OCI-LY7 (cell line): ENCODE results near the gene KLF16. TPM values are rescaled to one million over a fixed set of nuclear protein-coding genes. Genes with fewer than 3 reads are reported as not detected.

ENCODE experiments used
- BruUV-seq: library from RNA; stranded (reverse); fragments of 400-500 nt; replicated peaks from 2 replicates; lab custom pipeline; 2021; lab: Mats Ljungman, UMichigan
- CTCF ChIA-PET: fragments of 300-600 bp; sonication (Branson Sonifier 250); formaldehyde crosslinking; loops from one replicate; lab custom pipeline; 2022; ENCODE audit warnings: antibody characterized with exemption; ENCODE audit not compliant: unreplicated experiment; lab: Charles Lee
- POLR2A ChIA-PET: fragments of 300-600 bp; sonication (Branson Sonifier 250); formaldehyde crosslinking; loops from one replicate; lab custom pipeline; 2022; ENCODE audit warnings: antibody characterized with exemption; lab: Charles Lee
- DNase-seq: peaks from one replicate; pipeline ENCODE4 v3.0.0-alpha.2; 2015; ENCODE audit warnings: low spot score
- H2AFZ ChIP-seq: fragments of 200-600 bp; sonication (generic), shearing (Covaris generic); 2 replicates; pipeline ENCODE4 v1.6.1; 2014; ENCODE audit warnings: mild to moderate bottlenecking, antibody characterized with exemption, low read length, moderate library complexity
- H3K27ac ChIP-seq: fragments of 200-600 bp; sonication (generic); 2 replicates; pipeline ENCODE4 v1.5.1; 2014; ENCODE audit warnings: mixed run types, low read depth, mild to moderate bottlenecking, moderate library complexity, low read length, inconsistent platforms; ENCODE audit not compliant: poor library complexity, severe bottlenecking
- H3K36me3 ChIP-seq: fragments of 200-600 bp; sonication (generic); 2 replicates; pipeline ENCODE4 v1.6.1; 2014; ENCODE audit warnings: mild to moderate bottlenecking, antibody characterized with exemption, low read length, moderate library complexity, mixed read lengths; ENCODE audit not compliant: insufficient read depth
- H3K4me1 ChIP-seq: fragments of 200-600 bp; sonication (generic); 2 replicates; pipeline ENCODE4 v1.5.1; 2014; ENCODE audit warnings: mild to moderate bottlenecking, low read length; ENCODE audit not compliant: insufficient read depth, poor library complexity, severe bottlenecking
- H3K4me2 ChIP-seq: fragments of 200-600 bp; sonication (generic); 2 replicates; pipeline ENCODE4 v1.6.1; 2014; ENCODE audit warnings: mild to moderate bottlenecking, low read length
- H3K4me3 ChIP-seq: fragments of 200-600 bp; sonication (generic); 2 replicates; pipeline ENCODE4 v1.5.1; 2014; ENCODE audit warnings: mild to moderate bottlenecking, low read depth, low read length; ENCODE audit not compliant: poor library complexity, severe bottlenecking
- H3K79me2 ChIP-seq: fragments of 200-600 bp; sonication (generic); 2 replicates; pipeline ENCODE4 v1.6.1; 2016; ENCODE audit warnings: low read depth, mild to moderate bottlenecking, low read length, moderate library complexity, mixed read lengths; ENCODE audit not compliant: insufficient read depth
- H3K9me2 ChIP-seq: fragments of 200-600 bp; sonication (generic); 2 replicates; pipeline ENCODE4 v1.6.1; 2016; ENCODE audit warnings: mild to moderate bottlenecking, low read length, mixed read lengths; ENCODE audit not compliant: insufficient read depth
- H3K9me3 ChIP-seq: fragments of 200-600 bp; sonication (generic); 2 replicates; pipeline ENCODE4 v1.6.1; 2014; ENCODE audit warnings: mild to moderate bottlenecking, mixed run types, low read length, mixed read lengths
- H4K20me1 ChIP-seq: fragments of 200-600 bp; sonication (generic); 2 replicates; pipeline ENCODE4 v1.6.1; 2014; ENCODE audit warnings: mild to moderate bottlenecking, antibody characterized with exemption, low read length, moderate library complexity, mixed read lengths; ENCODE audit not compliant: insufficient read depth
- CTCF ChIP-seq: fragments of 200-600 bp; sonication (generic); conservative IDR thresholded peaks from 2 replicates; pipeline ENCODE4 v1.5.1; 2014; ENCODE audit warnings: mild to moderate bottlenecking, antibody characterized with exemption, low read length, moderate library complexity, mixed read lengths
- EZH2phosphoT487 ChIP-seq: fragments of 200-600 bp; sonication (generic); IDR thresholded peaks from 2 replicates; pipeline ENCODE4 v1.6.1; 2018; ENCODE audit warnings: low read depth, borderline replicate concordance, mild to moderate bottlenecking, mixed run types, antibody characterized with exemption, low read length, moderate library complexity, mixed read lengths
- intact Hi-C: fragments of 100-400 bp; cut with micrococcal nuclease; formaldehyde crosslinking; loops from one replicate; pipeline ENCODE4 v1.10.0; 2022; ENCODE audit not compliant: unreplicated experiment
- total RNA-seq, 2 experiments: library from RNA; depleted of rRNA in 1 of 2; stranded (reverse); fragments of >200 nt in 1 of 2; shearing (Covaris generic) in 1 of 2; gene quantifications; 2 replicates each; pipeline ENCODE4 v1.2.3, GENCODE V29; 2014 to 2022

The KLF16 gene
- total RNA-seq, 2 experiments from 2014 or later, result 9.6 to 44.4 TPM

GRCh38 chr19:1860042-1860775 lies 3.2 kb downstream of the KLF16 start:
- peak; percentile 62 for DNase-seq
- ChIA-PET CTCF (no interaction called here), POLR2A (no interaction called here)
- H3K36me3 ChIP-seq, result peaks cover 7% of the 10 kb centered on the region; the same call in 1 of the 2 replicates
- H3K79me2 ChIP-seq, result peaks cover 69% of the 10 kb centered on the region
- H2AFZ ChIP-seq, result no peak overlapping the region
- no peak overlapping the region for H3K27ac ChIP-seq
- H3K9me3 ChIP-seq, result no peaks in the 10 kb centered on the region
- TF ChIP-seq EZH2phosphoT487 (no peak), CTCF (no peak)
- peak overlapping the region; percentile 98 for H3K4me2 ChIP-seq
- intact Hi-C loops, result no loop called here
- BruUV-seq, result no TSS peak
- peaks cover 23% of the 10 kb centered on the region for H4K20me1 ChIP-seq
- H3K4me3 ChIP-seq, result peak overlapping the region; percentile 97
- H3K4me1 ChIP-seq, result peaks cover 69% of the 10 kb centered on the region
- H3K9me2 ChIP-seq, result no peaks in the 10 kb centered on the region

DNA sequence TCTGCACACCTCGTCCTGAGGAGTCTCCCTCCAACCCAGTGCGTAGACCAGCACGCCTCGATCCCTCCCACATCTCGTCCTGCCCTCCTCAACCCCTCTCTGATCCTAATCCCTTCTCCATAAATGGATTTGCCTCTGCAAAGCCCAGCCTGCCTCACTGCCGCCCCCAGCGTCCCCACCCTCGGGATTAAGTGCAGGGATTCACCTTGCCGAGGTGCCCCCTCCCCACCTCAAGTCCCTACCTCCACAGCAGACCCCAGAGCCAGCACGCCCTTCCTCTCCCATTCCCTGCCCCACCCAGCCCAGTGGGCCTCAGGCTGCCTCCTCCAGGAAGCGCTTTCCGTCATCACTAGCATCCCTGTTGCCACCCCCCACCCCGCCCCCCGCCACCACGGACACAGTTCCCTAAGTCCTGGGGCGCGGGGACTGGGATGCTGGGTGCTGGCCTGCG lies 4.0 kb downstream of the KLF16 start:
- peaks cover 10% of the 10 kb centered on the region for H3K36me3 ChIP-seq
- no peak for DNase-seq
- ChIA-PET POLR2A (no interaction called here), CTCF (no interaction called here)
- H3K9me3 ChIP-seq, result no peaks in the 10 kb centered on the region
- H2AFZ ChIP-seq, result no peak overlapping the region
- H3K27ac ChIP-seq, result peak overlapping the region; percentile 86
- H3K4me2 ChIP-seq, result peak overlapping the region; percentile 98
- no peaks in the 10 kb centered on the region for H3K9me2 ChIP-seq
- H3K79me2 ChIP-seq, result peaks cover 77% of the 10 kb centered on the region
- TF ChIP-seq EZH2phosphoT487 (no peak), CTCF (no peak)
- H3K4me1 ChIP-seq, result peaks cover 73% of the 10 kb centered on the region
- no TSS peak for BruUV-seq
- H3K4me3 ChIP-seq, result no peak overlapping the region
- peaks cover 28% of the 10 kb centered on the region for H4K20me1 ChIP-seq
- intact Hi-C loops, result no loop called here
